Midbrain (tissue), 1 donor: ENCODE data around the gene ZCCHC24.

Source experiments
- DNase-seq: peaks from one replicate; lab custom pipeline; 2025; lab: John Stamatoyannopoulos, UW

ZCCHC24 gene

DNA sequence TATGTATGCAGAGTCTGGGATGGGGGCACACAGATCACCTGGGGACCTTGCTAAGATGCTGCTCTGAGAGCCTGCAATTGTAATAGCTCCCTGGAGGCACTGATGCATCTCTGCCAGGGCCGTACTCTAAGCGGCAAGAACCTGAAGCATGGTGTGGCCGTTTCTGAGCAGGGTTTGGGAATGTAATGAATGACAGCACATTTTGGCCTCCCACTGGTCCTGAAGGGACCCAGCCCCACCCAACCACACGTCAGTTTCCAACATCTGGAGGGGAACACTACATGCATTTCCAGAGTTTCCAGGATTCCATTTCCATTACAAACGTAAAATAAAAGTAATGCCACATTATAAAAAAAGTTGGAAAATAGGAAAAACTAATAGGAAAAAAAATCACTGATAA lies 14.0 kb downstream of the ZCCHC24 start:
- DNase-seq = no peak

DNA sequence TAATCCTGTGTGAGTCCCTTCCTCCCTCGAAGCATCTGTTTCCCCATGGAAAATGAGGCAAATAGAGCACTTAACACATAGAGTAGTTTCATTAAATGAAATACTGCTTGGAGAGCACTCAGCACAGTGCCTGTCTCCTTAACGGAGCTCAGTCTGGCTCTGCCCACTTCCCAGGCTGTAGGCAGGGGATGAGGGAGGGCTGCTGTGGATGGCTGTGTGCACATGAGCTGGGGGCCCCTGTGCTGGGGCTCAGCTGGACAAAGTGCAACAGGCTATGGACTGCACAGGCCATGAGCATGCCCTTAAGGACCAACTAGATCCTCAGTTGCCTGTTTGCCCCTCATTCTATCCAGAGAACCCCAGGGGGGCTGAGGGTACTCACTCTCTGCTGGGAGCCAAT lies 14.5 kb downstream of the ZCCHC24 start:
- DNase-seq = no peak

DNA sequence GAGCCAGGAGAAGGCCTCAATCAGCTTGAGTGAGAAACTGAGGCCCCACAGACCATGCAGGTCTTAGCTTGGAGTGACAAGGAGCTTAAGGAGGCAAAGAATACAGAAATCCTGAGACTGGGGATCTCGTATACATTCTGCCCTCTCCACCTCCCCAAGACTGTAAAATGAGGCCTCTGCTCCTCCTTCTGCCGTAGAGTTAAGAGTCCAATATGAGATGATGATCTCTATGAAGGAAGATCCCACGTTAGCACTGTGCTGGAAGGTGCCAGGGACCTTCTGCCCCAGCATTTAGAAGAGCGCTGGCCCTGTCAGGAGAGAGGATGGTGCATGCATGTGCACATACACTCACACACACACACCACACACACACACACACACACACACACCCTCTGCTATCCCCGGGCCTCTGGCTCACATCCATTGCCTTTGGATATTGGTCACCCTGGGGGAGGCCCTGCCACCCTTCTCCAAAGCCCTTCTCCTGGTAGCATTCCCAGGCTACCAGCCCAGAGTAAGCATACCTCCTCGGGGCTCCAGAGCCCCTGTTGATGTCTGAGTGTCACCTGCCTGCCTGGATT lies 15.0 kb downstream of the ZCCHC24 start:
- DNase-seq = no peak

DNA sequence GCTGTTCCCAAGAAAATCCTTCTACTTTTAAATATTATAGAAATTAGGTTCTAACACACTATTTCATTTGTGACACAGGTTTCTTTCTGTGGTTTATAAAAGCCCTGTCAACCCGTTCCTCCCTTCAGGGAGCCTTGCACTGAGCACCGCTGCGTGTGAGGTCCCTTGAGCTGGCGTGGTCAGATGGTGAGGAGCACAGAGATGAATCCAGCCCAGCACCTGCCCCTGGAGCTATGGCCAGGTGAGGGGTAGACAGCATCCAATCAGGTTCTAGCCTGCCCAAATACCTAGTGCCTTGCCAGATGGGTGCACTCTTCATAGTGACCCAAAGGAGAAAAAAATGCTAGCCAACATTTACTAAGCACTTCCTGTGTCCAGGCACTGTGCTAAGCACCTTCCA lies 15.7 kb downstream of the ZCCHC24 start:
- no peak for DNase-seq

DNA sequence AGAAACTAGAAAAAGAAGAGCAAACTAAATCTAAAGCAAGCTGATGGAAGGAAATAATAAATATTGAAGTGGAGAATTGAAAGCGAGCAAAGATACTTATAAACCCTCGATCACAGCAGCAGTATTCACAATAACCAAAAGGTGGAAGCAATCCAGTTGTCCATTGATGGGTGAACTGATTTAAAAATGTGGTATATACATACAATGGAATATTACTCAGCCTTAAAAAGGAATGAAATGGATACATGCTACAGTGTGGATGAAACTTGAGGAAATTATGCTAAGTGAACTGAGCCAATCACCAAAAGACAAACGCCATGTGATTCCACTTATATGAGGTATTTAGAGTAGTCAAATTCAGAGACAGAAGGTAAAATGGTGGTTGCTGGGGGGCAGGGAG lies 17.5 kb downstream of the ZCCHC24 start:
- no peak for DNase-seq

DNA sequence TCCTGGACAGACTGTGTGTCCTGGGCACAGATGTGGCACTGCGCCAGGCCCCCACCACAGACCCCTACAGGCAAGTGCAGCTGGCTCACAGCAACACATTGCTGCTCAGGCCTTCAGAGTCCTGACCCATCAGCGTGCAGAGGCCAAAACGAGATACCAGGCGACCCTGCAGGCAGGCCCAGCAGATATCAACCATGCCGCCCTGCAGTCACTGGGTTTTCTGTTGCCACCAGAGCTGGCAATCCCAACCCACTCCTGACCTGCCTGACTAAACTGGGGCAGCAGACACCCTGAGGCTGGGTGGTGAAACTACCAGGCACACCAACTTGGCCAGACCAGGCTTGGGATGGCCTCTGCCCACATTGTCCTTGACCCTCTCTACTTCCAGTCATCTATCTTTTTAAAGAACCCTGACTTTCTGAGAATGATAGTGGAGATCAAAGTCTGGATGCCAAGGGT lies 20.3 kb downstream of the ZCCHC24 start:
- no peak for DNase-seq

DNA sequence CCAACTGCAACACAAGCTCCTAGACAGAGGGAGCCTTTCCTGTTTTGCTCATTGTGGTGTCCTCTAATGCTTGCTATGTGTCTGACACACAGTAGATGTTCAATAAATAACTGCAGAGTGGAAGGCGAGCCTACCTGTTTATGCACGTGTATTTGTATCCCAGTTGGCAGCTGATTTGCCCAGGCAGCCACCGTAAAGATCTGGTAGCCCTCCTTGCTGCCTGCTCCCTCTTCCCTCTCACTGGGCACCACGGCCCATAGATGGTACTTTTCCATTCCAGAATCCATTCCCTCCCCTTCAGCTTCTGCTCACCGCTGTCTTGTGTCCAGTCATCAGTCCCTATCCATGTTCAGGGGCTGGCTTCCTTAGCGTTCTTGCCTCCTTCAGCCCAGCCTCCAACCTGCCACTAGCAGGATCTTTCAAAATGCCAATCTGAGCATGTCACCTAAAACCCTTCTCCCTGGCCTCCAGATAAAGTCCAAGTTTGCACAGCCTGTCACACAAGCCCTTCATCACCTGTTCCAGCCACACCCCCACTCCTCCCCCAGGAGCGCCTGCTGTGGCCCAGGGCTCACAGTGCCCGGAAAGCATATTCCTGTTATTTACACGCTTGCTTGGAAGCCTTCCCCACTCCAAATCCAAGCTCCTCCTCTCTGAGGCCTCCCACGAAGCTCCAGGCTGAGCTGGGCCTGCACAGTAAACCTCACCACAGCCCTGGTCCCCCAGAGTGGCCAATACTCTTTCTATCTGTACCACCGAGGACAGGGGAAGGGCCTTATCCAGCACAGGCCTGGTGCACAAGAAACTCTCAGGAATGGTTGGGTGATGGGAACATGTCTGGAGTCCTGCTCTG lies 21.0 kb downstream of the ZCCHC24 start:
- DNase-seq = no peak

DNA sequence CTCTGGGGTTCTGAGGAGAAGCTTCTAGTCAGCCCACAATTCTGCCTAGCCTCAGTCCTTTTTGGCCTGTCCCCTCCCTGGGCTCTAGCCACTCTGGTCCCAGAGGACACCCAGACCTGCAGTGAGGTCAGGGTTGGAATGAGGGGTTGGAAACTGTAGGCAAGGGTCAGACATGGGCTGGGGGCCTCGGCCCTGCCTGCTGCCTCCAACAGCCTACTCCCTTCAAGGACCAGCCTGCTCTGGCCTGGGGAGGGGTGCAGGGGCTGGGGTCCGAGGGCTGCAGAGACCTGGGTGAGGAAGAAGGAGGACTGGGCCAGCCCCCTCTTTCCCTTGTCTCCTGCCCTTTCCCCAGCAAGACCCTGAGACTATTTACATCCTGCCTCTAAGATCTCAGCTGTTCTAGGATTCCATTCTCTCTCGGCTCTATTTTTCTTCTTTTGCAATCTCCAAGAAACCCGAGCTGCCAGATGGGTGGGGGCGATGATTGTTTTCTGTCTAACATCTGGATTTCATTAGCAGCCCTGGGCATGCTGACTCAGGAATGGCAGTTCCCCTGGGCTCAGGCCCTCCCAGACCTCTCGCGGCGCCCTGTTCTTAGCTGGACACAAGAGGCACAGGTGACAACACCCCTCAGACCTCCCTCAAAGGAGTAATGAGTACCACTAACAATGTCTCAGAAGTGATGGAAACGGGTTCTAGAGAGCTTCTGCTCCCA lies 23.1 kb downstream of the ZCCHC24 start:
- no peak for DNase-seq

DNA sequence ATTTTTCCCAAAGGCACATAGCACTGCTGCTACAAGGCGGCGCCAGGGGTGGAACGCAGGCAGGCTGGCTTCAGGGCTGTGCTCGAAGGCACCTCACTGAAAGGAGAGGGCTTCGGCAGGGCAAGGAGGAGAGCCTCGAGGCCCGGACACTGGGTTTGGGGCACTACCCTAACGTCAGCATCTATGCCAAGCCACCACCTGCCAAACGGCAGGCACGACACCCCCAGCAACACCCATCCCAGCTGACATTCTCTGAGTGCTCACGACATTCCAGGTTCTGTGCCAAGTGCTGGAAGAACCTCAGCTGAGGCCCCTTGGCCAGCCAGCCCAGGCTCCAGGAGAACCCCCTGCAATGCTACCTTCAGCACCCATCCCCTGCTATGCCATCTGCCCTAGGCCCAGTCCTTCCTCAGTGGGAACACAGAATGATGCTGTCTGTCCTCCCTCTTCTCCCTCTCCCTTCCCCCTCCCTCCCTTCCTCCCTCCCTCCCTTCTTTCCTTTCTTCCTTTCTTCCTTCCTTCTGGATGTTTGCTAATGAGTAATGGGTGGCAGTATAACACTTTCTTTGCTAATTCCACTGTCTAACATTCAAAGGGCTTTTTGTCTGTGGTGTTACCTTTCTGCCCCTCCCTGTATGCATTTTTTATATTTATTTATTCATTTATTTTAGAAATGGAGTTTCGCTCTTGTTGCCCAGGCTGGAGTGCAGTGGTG lies 24.3 kb downstream of the ZCCHC24 start:
- no peak for DNase-seq

DNA sequence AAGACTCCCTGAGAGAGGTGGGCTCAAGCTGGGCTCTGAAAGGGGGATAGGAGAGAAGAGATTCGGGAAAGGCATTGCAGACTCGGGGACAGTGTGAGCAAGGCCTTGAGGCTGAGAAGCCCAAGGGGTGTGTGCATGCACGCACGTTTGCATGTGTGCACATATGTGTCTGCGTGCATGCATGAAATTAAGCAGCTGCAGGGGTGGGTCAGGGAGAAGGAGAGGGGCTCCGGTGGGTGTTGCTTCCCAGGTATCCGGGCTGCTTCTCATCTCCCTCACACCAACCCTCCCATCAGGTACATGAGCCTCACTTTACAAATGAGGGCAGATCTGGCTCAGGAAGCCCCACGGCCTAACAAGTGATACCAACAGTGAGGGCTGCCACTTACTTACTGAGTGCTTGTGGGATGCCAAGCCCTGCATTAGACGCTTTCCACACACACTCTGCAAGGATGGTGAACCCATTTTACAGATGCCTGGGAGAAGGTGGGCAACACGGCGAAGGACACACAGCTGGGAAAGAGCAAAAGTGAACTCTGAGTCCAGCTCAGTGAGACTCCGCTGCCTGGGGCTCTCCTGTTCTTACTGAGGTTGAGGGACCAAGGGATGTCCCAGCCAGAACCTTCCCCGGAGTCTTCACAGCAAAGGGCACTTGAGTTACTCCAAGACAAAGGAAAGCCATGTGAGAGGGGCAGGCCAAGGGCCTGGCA lies 26.4 kb downstream of the ZCCHC24 start:
- no peak for DNase-seq

DNA sequence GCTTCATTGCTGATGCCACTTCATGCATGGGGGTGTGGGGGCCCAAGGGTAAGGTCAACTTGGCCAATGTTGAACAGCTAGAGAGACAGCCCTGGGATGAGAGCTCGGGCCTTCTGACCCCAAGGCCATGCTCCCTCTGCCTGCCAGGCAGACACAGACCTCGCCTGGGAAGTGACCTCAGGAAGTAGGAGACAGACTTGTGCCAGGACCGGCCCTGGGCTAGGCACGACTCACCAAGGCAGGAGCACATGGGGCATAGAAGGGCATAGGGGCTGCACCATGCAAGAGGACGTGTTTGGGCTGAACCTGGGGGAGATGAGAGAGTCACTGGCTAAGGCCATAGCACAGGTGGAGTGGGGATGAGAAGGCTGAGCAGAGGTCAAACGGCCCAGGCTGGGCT lies 27.1 kb downstream of the ZCCHC24 start:
- no peak for DNase-seq

DNA sequence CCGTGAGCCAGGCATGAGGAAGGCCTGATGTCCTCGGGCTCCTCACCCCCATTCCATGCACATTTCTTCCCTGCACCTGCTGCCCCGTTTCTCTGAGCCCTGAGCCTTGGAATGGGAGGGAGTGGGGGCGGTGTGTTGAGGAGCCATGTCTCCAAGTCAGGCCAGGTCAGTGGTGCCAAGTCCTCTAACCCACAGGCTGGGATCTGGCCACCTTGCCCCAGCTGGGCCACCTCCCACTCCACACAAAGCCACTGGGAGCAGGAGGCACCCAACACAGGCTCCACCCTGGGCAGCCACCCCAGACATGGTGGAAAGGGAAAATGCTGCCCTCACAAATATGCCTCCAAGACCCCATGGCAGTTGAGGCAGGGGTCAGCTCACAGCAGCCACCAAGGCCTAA lies 27.7 kb downstream of the ZCCHC24 start:
- DNase-seq = no peak

DNA sequence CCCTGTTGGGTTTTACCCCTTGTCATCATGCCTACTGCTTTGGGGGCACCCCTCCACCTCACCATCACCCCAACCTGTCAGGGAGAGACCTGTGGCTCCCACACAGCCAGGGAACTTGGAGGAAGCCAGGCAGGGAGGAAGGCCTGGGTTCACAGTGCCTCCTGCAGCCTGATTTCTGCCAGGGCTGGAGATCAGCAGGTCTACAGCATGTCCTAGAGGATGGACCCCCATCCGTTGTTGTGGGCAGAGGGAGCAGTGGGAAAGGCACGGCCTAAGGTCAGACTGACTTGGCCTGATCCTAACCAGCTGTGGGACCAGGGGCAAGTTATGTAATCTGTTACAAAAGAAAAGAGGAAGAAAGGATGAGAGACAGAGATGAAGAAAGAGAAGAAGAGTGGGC lies 28.2 kb downstream of the ZCCHC24 start:
- DNase-seq = no peak

DNA sequence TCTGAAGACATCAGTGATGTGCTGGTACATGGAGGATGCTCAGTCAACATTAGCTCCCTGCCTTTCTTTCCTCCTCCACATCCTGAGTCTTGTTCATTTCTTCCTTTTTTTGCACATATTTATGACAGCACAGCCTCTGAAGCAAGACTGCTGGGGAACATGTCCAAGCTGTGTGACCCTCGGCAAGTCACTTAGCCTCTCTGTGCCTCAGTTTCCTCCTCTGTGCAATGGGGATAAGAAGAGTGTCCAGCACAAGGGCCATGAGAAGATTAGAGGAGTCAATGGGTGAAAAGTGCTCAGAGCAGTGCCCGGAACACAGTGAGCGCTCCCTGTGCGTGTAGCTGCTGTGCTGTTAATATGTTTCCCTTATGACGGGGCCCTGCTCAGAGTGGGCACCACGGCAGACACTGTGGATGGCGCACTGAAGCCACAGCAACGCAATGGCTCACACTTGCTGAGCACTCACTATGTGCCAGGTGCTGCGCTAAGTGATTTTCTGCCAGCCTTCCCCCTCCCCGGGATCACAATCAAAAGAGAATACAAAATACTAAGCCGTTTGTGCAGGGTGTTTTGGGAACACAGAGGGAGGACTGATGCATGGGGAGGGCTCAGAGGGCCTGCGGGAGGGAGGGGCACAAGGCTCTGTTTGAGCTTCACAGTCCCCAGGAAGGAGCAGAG lies 28.7 kb downstream of the ZCCHC24 start:
- DNase-seq = no peak

DNA sequence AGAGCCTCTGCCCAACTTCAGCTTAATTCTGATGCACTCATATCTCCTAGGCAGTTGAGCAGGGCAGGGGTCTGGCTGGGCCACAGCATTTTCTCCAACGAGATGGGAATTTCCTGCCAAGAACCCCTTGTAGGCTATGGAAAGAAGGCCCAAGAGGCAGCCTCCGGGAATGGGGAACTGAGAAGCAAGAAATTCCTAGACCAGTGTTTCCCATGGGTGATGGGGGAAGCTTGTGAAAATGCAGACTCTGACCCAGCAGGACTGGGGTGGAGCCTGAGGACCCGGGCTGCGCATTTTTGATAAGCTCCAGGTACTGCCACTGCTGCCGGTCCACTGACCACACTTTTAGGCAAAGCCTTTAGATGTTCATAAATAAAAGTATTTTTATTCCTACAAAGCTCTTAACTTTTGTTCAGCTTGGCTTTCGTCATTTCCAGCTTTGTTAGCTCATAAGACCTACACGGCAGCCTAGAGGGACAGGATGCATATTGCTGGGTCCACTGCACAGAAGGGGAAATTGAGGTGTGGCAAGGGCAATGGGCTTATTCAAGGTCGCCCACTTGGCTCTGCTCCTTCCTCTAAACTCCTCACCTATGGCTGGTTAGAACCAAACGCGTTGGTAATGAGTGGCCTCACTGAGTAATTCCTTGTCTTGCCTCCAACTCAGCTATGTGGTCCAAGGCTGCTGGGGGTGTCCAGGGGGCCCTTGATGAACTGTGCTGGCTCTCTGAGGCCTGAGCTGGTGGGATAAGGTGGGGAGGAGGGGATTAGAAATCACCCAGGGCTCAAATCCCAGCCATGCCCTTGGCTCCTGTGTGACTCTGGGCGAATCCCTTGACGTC lies 29.5 kb downstream of the ZCCHC24 start:
- no peak for DNase-seq

DNA sequence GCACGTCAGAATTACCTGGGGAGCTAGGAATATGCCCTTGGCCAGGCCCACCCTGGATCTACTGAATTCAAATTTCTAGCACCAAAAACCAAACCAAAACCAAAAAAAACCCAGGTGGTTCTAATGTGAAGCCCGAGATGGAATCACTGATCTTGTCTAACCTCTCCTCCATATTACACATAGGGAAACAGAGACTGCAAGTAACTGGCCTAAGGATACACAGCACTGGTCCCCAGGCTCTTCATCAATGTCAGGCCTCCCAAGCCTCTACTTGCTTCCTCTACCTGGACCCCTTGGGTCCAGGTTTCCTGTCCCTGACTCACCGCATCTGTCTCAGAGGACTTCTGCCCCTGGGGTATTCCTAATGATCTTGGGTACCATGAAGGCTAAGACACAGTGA lies 30.7 kb downstream of the ZCCHC24 start:
- no peak for DNase-seq

DNA sequence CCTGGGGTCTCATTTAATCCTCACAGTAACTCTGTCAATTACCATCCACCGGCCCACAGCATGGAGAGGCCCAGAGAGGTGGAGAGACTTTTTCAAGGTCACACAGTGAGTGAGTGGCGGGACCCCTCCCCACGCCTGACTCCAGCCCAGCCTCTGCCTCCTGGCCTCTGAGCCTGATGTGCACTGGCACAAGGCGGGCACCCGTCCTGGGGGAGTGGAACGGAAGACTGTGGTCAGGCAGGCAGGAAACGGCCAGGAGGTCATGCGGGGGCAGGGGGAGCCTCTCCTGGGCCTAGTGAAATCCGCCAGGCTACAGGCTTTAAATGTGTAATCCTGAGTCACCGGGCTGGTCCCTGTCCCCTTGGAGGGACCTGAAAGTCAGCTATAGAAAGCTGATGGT lies 32.2 kb downstream of the ZCCHC24 start:
- no peak for DNase-seq

DNA sequence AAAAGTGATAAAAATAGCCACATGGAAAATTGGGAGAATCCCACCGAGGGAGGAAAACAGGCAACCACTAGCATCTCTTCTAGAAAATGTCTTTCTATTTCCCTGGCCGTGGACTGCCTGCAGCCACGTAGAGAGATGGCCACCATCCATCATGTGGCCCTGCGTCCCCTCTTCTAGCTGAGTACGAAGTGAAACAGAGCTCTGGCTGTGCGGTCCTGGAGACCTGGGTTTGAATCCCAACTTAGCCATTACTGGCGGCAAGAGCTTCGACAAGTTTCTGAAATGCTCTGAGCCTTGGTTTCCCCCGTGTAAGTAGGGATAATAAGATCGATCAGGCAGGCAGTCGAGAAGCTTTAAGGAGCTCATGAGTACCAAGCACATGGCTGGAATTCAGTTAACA lies 32.9 kb downstream of the ZCCHC24 start:
- no peak for DNase-seq

DNA sequence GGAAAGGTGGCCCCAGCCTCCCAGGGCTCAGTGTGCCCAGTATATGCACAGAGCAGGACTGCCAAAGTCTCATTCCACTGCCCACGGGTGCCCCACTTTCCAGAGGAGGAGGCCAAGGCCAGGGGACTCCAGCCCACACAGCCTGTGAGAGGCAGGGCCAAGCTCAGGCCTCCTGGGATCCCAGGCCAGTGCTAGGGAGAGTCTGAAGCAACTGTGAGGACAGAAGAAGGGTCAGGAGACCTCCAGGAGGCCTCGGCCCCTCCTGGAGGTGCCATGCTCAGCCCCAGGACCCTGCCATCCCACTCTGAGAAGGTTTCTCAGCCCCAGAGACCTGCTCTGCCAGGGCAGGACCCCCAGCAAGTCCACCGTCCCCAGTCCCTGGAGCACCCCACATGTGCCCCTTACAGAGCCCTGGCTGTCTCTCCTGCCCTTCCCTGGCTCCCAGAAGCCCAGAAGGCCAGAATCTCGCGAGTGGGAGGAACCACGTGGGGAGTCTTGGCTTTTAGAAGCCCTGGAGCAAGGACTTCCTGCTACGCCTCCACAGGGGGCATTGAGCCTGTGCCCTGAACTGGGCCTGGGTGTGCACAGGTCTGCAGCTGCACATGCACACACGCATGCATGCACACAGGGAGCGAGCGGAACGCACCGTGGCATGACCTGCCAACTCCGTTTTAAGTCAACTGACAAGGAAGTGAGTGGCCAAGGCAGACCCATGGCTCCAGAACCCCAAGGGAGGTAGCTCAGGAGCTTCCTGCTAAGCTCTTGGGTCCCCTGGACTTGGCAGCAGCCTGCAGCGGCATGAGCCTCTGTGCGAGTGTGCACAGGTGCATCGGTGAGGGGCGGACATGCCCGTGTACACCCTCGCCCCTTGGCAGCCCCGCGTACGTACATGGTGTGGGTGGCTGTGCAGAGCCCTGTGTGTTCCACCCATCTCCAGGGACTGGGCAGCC lies 33.6 kb downstream of the ZCCHC24 start:
- DNase-seq = no peak
